ENCODE measurements around the gene SPATA31E1.
"Not testable (repeated sequence)": the region's sequence is repeated elsewhere in the genome, so short reads cannot be mapped to it uniquely, and the experiment has no call there.

The SPATA31E1 gene

DNA sequence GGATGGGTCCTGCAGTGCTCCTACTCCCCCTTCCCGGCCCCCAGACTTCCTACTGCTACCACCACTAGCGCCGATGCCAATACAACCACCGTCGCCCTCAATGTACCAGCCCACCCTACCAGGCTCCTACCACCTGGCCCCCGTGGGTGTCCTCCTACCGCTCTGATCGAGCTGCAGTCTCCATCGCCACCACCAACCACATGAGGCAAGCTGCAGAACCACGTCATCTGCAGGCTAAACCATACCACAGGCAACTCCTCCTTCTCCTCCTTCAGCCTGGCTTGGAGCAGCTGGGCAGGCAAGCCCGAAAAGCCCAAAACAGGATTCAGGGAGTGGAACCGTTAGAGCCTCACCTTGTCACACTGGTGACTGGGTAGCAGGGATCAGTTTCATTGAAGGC, 54.7 kb downstream of the SPATA31E1 start:
- not testable (repeated sequence) for DNase-seq

DNA sequence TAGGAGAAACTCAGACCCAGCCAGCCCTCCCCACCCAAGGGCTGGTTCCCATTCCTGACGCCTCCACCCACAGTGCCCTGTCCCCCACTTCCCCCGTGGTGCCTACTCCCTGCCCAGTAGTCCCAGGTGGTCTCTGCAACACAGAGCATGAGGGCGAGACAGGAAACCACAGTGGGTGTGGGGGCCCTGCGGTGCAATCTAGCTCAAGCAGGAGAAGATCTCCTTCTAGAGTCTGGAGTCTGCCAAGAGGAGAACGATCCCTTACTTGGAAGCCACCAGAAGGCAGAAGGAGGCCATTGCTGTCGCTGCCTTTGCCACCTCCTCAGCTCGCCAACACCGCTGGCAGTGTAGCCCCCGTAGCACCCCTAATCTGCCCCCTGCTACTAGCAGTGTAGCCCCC, 55.2 kb downstream of the SPATA31E1 start:
- not testable (repeated sequence) for DNase-seq

DNA sequence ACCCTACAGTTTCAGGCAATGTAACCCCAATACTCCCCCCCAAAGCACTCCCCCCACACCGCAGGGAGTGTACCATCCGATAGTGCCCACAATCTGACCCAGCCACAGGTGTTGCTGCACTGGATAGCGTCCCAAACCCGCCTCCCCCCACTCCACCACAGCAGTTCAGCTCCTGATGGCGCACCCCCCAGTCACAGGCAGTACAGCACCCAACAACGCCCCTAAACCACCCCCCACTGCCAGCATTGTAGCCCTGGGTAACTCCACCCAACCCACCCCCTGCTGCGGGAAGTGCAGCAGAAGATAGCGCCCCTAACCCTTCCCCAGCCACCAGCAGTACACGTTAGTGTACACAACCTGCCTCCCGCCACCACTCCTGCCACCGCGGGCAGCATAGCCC, 55.7 kb downstream of the SPATA31E1 start:
- DNase-seq, result not testable (repeated sequence)

All from activated CD8-positive, alpha-beta memory T cell treated with anti-CD3 and anti-CD28 coated beads, Interleukin-2, amount 50 U/mL, for 4 hours (primary cell).